ENCODE data around the gene AIFM2. TPM values are rescaled to one million over a fixed set of nuclear protein-coding genes. Genes with fewer than 3 reads are reported as not detected.
"Not testable (repeated sequence)": the region's sequence is repeated elsewhere in the genome, so short reads cannot be mapped to it uniquely, and the experiment has no call there.

Gene AIFM2
- total RNA-seq, 4 donors from 2014 or later: 11.8 to 23.3 (median 16.9) TPM

GRCh38 chr10:70087616-70088307 is 44.9 kb downstream of the AIFM2 start:
- Histone ChIP-seq H3K9me3 (no peaks in the 10 kb centered on the region), H3K27ac (no peak overlapping the region), H3K4me3 (no peak overlapping the region), H3K36me3 (peaks cover 0 to 27% of the 10 kb centered on the region in 2 donors), H3K27me3 (no peaks in the 10 kb centered on the region), H3K4me1 (no peaks in the 10 kb centered on the region)
- TF ChIP-seq POLR2A (IDR thresholded peaks at IDR 0.05) (no peak), POLR2AphosphoS5 (IDR thresholded peaks at IDR 0.05) (no peak), CTCF (IDR thresholded peaks at IDR 0.05) (no peak), EP300 (IDR thresholded peaks at IDR 0.05) (no peak)
- ATAC-seq: no peak
- 88 to 89% methylated on average over 14 to 15 of the region's 15 CpGs for WGBS, 2 donors (ENCODE audit: low coverage in 1 of 2)

GRCh38 chr10:70085975-70086613 is 46.5 kb downstream of the AIFM2 start:
- H3K27ac ChIP-seq: no peak overlapping the region
- no peak overlapping the region for H3K4me3 ChIP-seq
- TF ChIP-seq POLR2AphosphoS5 (IDR thresholded peaks at IDR 0.05) (no peak), CTCF (IDR thresholded peaks at IDR 0.05) (no peak), POLR2A (IDR thresholded peaks at IDR 0.05) (no peak), EP300 (IDR thresholded peaks at IDR 0.05) (no peak)
- H3K27me3 ChIP-seq: no peaks in the 10 kb centered on the region
- peaks cover 0 to 12% of the 10 kb centered on the region in 2 donors for H3K36me3 ChIP-seq
- H3K9me3 ChIP-seq: no peaks in the 10 kb centered on the region
- 66 to 87% methylated on average over 3 of the region's 3 CpGs for WGBS, 2 donors (ENCODE audit: low coverage in 1 of 2)
- no peak for ATAC-seq
- no peaks in the 10 kb centered on the region for H3K4me1 ChIP-seq

- Histone ChIP-seq H3K27me3 (no peaks in the 10 kb centered on the region), H3K27ac (no peak overlapping the region), H3K36me3 (peaks cover 0 to 7% of the 10 kb centered on the region in 2 donors), H3K4me1 (no peaks in the 10 kb centered on the region), H3K4me3 (no peak overlapping the region), H3K9me3 (no peaks in the 10 kb centered on the region)
- no peak for ATAC-seq
- WGBS, 2 donors (ENCODE audit: low coverage in 1 of 2): 85 to 87% methylated on average over 5 to 6 of the region's 6 CpGs
- no peak for TF ChIP-seq EP300 (IDR thresholded peaks at IDR 0.05)
- TF ChIP-seq POLR2A (IDR thresholded peaks at IDR 0.05): no peak
- TF ChIP-seq CTCF (IDR thresholded peaks at IDR 0.05): no peak
- TF ChIP-seq POLR2AphosphoS5 (IDR thresholded peaks at IDR 0.05): no peak
Measured at GRCh38 chr10:70084189-70084588, 48.4 kb downstream of the AIFM2 start.

GRCh38 chr10:70080789-70081188 is 51.8 kb downstream of the AIFM2 start:
- H3K4me1 ChIP-seq, ATAC-seq, H3K27me3 ChIP-seq, H3K9me3 ChIP-seq, H3K27ac ChIP-seq, H3K4me3 ChIP-seq: not testable (repeated sequence)
- H3K36me3 ChIP-seq: peaks cover 0 to 20% of the 10 kb centered on the region in 2 donors
- 88% methylated on average over 1 of the region's 2 CpGs; no CpG with 5 or more reads in 1 of the 2 donors for WGBS, 2 donors (ENCODE audit: low coverage in 1 of 2)

- no peaks in the 10 kb centered on the region for H3K27me3 ChIP-seq
- 94 to 100% methylated on average over 2 to 6 of the region's 7 CpGs for WGBS, 2 donors (ENCODE audit: low coverage in 1 of 2)
- no peaks in the 10 kb centered on the region for H3K9me3 ChIP-seq
- H3K27ac ChIP-seq: no peak overlapping the region
- H3K36me3 ChIP-seq: peaks cover 0 to 25% of the 10 kb centered on the region in 2 donors
- TF ChIP-seq POLR2AphosphoS5 (IDR thresholded peaks at IDR 0.05) (no peak), CTCF (IDR thresholded peaks at IDR 0.05) (no peak), EP300 (IDR thresholded peaks at IDR 0.05) (no peak), POLR2A (IDR thresholded peaks at IDR 0.05) (no peak)
- no peaks in the 10 kb centered on the region for H3K4me1 ChIP-seq
- H3K4me3 ChIP-seq: no peak overlapping the region
- no peak for ATAC-seq
Measured at GRCh38 chr10:70078937-70079336, 53.7 kb downstream of the AIFM2 start.
